Chondrocyte (in vitro differentiated cells): Measurements from ENCODE around the gene PRL. TPM values are rescaled to one million over a fixed set of nuclear protein-coding genes. Genes with fewer than 3 reads are reported as not detected.
A peak's percentile ranks its signal among the peaks of the same experiment; 100 is the strongest.

Source experiments
- DNase-seq: peaks from one replicate; pipeline ENCODE4 v3.0.0; 2021; ENCODE audit warnings: mixed read lengths, low spot score
- H3K27ac Mint-ChIP-seq: one replicate; pipeline ENCODE4 v1.8.0; 2021; ENCODE audit warnings: mild to moderate bottlenecking, moderate library complexity, mixed read lengths; ENCODE audit not compliant: unreplicated experiment
- H3K27me3 Mint-ChIP-seq: 2 replicates; pipeline ENCODE4 v1.8.0; 2021; ENCODE audit warnings: low read depth, mixed read lengths
- H3K36me3 Mint-ChIP-seq: 2 replicates; pipeline ENCODE4 v1.8.0; 2021; ENCODE audit warnings: low read depth, mixed read lengths
- H3K4me1 Mint-ChIP-seq: 2 replicates; pipeline ENCODE4 v1.8.0; 2021; ENCODE audit warnings: low read depth, mild to moderate bottlenecking, mixed read lengths
- H3K4me3 Mint-ChIP-seq: one replicate; pipeline ENCODE4 v1.8.0; 2021; ENCODE audit warnings: mild to moderate bottlenecking, moderate library complexity, mixed read lengths; ENCODE audit not compliant: unreplicated experiment
- H3K9me3 Mint-ChIP-seq: 2 replicates; pipeline ENCODE4 v1.8.0; 2021; ENCODE audit warnings: low read depth, mixed read lengths
- long read RNA-seq: library from polyadenylated mRNA; stranded (forward); transcript quantifications from one replicate; pipeline ENCODE4 v2.0.0, GENCODE V29; 2021
- total RNA-seq: library from RNA; stranded (reverse); gene quantifications from 3 replicates; pipeline ENCODE4 v1.2.1, GENCODE V29; 2021
- TF ChIP-seq, protein P1 (sequence below): fragments of 200-600 bp; sonication (generic); IDR thresholded peaks from 2 replicates; pipeline ENCODE4 v1.5.0; 2021; ENCODE audit warnings: antibody characterized with exemption, mild to moderate bottlenecking, moderate library complexity

The PRL gene
- not detected in 3 replicates for total RNA-seq
- long read RNA-seq = 0 reads

DNA sequence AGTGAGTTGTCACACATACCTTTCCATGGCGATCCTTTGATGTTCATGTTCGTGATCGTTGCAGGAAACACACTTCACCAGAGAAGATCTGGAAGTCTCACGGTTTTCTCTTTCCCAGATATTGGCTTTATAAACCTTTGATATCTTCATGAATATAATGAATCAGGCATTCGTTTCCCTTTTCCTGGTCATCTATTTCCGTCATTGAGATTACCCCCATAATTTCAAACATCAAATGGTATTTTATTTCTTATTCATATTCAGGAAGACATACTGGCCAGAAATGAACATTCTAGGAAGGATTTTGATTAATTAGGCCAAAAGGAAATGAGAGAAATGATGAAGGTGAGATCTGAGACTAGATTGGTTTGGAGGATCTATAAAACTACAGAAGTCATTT is at the start of gene PRL:
PRL (minus strand) TSS at position 101 of the 400 bp plus-strand sequence; CDS start at position 47, 54 bp downstream.
- H3K9me3 Mint-ChIP-seq = no peaks in the 10 kb centered on the region
- no peaks in the 10 kb centered on the region for H3K36me3 Mint-ChIP-seq
- TF ChIP-seq, protein P1, sequence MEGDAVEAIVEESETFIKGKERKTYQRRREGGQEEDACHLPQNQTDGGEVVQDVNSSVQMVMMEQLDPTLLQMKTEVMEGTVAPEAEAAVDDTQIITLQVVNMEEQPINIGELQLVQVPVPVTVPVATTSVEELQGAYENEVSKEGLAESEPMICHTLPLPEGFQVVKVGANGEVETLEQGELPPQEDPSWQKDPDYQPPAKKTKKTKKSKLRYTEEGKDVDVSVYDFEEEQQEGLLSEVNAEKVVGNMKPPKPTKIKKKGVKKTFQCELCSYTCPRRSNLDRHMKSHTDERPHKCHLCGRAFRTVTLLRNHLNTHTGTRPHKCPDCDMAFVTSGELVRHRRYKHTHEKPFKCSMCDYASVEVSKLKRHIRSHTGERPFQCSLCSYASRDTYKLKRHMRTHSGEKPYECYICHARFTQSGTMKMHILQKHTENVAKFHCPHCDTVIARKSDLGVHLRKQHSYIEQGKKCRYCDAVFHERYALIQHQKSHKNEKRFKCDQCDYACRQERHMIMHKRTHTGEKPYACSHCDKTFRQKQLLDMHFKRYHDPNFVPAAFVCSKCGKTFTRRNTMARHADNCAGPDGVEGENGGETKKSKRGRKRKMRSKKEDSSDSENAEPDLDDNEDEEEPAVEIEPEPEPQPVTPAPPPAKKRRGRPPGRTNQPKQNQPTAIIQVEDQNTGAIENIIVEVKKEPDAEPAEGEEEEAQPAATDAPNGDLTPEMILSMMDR = no peak
- no peaks in the 10 kb centered on the region for H3K27me3 Mint-ChIP-seq
- no peak for DNase-seq
- H3K4me1 Mint-ChIP-seq = peaks cover 6% of the 10 kb centered on the region
- no peak within 1 kb of the TSS for H3K27ac Mint-ChIP-seq
- H3K4me3 Mint-ChIP-seq = no peak within 1 kb of the TSS

DNA sequence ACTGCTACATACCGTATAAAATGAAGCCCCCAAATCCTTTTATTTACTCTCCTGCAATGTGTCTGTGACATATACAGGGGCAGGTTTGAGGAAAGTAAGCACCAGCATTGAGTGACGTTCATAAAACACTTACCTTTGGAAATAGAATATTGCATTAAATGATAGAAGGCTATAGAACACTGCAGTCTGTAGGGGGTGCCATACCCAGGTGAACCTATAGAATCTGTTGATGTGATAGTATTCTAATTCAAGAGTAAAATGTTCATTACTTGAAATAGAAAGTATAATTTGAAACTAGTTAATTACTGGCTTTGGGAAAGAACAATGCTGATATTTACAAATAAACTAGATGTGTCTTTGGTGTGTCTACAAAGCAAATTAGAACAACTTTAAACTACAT is 47.0 kb upstream of the PRL start:
- H3K27ac Mint-ChIP-seq = no peak overlapping the region
- no peak for DNase-seq
- no peak overlapping the region for H3K4me3 Mint-ChIP-seq
- peaks cover 10% of the 10 kb centered on the region for H3K9me3 Mint-ChIP-seq
- TF ChIP-seq, protein P1 = peak; percentile 34
- H3K4me1 Mint-ChIP-seq = peaks cover 12% of the 10 kb centered on the region
- no peaks in the 10 kb centered on the region for H3K27me3 Mint-ChIP-seq
- peaks cover 2% of the 10 kb centered on the region for H3K36me3 Mint-ChIP-seq

DNA sequence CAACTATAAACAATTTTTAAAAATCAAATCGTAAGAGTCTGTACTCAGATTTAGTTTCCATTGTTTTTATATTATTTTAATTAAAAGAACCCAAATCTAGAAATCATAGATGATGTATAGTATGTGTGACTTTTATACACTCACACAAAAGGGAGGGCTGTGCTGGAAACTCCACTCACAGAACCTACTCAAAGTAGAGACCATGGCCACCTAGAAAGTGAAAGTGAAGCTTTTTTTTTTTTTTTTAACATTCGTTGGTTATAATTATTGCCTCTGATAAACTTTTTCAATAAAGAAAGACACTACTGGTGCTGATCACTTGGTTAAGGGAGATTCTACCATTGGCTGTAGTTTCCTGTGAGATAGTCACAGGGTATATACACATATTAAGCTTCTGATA is 37.9 kb upstream of the PRL start:
- Mint-ChIP-seq H3K4me1 (peaks cover 5% of the 10 kb centered on the region), H3K9me3 (no peaks in the 10 kb centered on the region), H3K27ac (no peak overlapping the region), H3K36me3 (no peaks in the 10 kb centered on the region), H3K4me3 (no peak overlapping the region), H3K27me3 (no peaks in the 10 kb centered on the region)
- no peak for DNase-seq
- TF ChIP-seq, protein P1 = no peak

DNA sequence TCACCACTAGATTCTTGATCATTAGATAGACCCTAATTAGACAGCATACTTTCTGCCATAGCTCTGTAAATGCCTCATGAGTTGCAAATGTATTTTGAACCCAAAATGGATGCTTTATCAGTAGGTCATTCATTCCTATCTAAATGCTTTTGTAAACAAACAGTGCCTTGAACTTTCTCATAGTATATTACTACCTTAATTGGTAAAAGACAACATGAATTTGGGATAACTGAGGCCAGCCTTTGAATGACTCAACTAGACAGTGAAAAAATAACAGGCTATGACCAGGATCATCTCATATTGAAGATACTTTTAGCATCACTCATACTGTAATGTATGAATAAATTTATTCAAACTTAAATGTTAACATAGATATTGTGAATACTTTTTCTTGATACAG is 37.0 kb upstream of the PRL start:
- H3K27ac Mint-ChIP-seq = no peak overlapping the region
- TF ChIP-seq, protein P1 = no peak
- H3K9me3 Mint-ChIP-seq = no peaks in the 10 kb centered on the region
- peaks cover 5% of the 10 kb centered on the region for H3K4me1 Mint-ChIP-seq
- H3K4me3 Mint-ChIP-seq = no peak overlapping the region
- DNase-seq = no peak
- no peaks in the 10 kb centered on the region for H3K27me3 Mint-ChIP-seq
- no peaks in the 10 kb centered on the region for H3K36me3 Mint-ChIP-seq

DNA sequence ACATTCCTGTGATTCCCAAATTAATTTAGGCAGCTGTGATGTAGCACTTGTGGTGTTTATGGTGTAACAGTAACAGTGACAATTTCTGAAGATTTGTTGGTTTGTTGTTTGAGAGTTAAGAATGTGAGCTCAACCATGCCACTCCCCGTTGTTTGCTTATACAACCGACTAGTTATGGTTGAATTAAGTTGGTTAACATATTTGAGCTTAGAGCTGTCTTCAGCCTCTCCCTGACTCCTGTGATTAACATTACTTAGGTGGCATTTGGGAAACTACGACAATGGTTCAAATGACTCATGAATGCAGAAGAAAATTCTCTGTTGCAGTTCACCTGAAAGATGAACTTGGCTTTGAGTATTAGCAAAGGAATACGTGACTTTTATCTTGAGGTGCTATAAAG is 35.9 kb upstream of the PRL start:
- DNase-seq = no peak
- H3K4me1 Mint-ChIP-seq = peaks cover 12% of the 10 kb centered on the region
- H3K27ac Mint-ChIP-seq = no peak overlapping the region
- H3K27me3 Mint-ChIP-seq = no peaks in the 10 kb centered on the region
- no peaks in the 10 kb centered on the region for H3K9me3 Mint-ChIP-seq
- TF ChIP-seq, protein P1 = no peak
- H3K36me3 Mint-ChIP-seq = no peaks in the 10 kb centered on the region
- H3K4me3 Mint-ChIP-seq = no peak overlapping the region
